Measurements from ENCODE around the gene DIAPH3.

The DIAPH3 gene

DNA sequence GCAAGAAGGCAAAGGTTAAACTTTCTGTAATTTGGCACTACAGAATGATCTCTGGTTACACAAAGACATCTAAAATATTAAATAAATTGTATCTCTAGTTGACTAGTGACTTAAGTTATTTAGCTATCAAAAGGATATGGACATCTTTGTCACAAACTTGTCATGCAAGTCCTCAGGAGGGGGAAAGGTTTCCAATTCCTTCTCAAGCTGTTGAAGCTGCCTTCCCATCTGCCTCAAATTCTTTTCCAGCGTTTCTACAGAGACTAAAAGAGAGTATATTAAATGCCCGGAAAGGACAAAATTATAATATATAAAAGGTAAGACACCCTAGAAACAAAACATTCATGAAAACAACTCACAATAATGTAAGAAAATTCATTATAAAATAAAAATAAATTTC is 324.5 kb downstream of the DIAPH3 start:
- H3K27me3 Mint-ChIP-seq: no peaks in the 10 kb centered on the region
- H3K36me3 Mint-ChIP-seq: no peaks in the 10 kb centered on the region
- no peaks in the 10 kb centered on the region for H3K4me1 Mint-ChIP-seq (ENCODE audit: low read depth)
- H3K27ac Mint-ChIP-seq: no peak overlapping the region
- H3K9me3 Mint-ChIP-seq (ENCODE audit: low read depth): no peaks in the 10 kb centered on the region
- H3K4me3 Mint-ChIP-seq: no peak overlapping the region

DNA sequence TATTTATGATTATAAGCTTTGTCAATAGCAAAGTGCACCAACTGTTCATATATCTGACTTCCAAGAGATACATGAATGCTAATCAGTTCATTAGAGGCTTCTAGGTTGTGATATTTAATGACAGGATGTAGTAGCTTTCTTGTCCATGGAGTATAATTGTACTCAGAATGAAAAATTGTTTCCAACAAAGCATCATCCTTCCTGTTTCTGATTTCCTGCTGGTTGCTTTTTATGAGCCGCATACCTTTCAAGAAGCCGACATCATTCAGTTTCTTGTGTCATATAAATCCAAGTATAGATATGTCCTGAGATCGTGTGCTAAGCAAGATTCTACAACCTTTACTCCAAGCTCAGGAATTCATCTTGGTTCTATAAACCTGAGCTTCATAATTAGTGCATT is 326.6 kb downstream of the DIAPH3 start:
- H3K9me3 Mint-ChIP-seq (ENCODE audit: low read depth): no peaks in the 10 kb centered on the region
- no peaks in the 10 kb centered on the region for H3K27me3 Mint-ChIP-seq
- no peak overlapping the region for H3K27ac Mint-ChIP-seq
- no peak overlapping the region for H3K4me3 Mint-ChIP-seq
- no peaks in the 10 kb centered on the region for H3K36me3 Mint-ChIP-seq
- H3K4me1 Mint-ChIP-seq (ENCODE audit: low read depth): no peaks in the 10 kb centered on the region

DNA sequence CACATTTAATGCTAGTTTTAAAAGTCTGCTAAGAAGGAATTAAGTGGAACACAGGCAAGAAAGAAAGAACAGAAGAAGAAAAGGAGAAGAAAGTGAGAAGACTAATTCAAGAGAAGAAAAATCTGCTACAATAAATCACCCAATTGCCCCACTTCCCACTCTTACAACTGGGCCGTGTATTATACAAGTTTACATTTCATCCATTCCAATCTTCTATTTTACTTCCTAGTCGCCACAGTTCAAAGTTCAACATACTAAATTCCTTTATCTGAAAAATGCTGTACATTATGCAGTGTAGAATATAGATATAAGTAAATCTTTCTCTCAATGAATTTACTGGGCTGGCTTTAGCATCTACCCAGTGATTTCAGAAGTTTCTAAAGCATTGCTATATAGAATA is 328.2 kb downstream of the DIAPH3 start:
- Mint-ChIP-seq H3K4me1 (ENCODE audit: low read depth) (no peaks in the 10 kb centered on the region), H3K9me3 (ENCODE audit: low read depth) (no peaks in the 10 kb centered on the region), H3K27me3 (no peaks in the 10 kb centered on the region), H3K27ac (no peak overlapping the region), H3K4me3 (no peak overlapping the region), H3K36me3 (no peaks in the 10 kb centered on the region)

DNA sequence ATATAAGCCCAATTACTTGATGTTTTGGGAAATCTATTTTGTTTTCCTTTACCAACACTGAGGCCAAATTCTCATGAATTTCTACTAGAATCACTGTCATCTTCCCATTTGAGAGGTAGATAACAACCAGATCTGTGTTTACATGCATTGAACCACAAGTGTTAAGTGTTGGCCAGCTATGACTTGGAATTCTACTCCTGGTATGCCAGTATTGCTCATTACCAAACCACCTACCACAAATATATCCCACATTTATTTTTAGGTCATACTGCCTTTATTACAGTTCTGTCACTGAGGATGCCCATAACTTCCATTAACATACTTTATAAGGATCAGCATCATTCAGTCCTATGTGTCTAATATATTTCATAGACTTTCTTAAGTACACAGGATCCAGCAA is 328.9 kb downstream of the DIAPH3 start:
- H3K27ac Mint-ChIP-seq: no peak overlapping the region

DNA sequence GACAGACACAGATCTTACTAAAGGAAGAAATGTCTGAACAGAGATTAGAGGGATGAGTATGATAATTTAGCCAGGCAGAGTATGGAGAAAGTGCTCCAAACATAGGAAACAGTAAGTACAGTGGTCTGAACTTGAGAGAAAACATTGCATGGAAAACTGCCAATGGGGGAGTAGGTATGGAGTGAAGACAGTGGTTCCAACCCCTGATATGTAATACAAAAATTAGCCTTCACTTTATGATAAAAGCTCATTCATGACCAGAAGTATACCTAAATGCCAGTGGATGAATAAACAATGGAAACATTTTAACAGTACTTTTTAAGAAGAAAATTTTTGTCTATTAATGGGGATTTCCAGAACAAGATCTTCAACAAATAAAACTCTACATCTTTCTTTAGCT is 334.0 kb downstream of the DIAPH3 start:
- H3K4me3 Mint-ChIP-seq: no peak overlapping the region
- no peaks in the 10 kb centered on the region for H3K27me3 Mint-ChIP-seq
- no peak overlapping the region for H3K27ac Mint-ChIP-seq
- H3K4me1 Mint-ChIP-seq (ENCODE audit: low read depth): no peaks in the 10 kb centered on the region
- H3K9me3 Mint-ChIP-seq (ENCODE audit: low read depth): no peaks in the 10 kb centered on the region
- H3K36me3 Mint-ChIP-seq: no peaks in the 10 kb centered on the region

More for the DNA sequence above, 328.9 kb downstream of the DIAPH3 start:
- Mint-ChIP-seq H3K4me1 (ENCODE audit: low read depth) (no peaks in the 10 kb centered on the region), H3K4me3 (no peak overlapping the region), H3K27me3 (no peaks in the 10 kb centered on the region), H3K36me3 (no peaks in the 10 kb centered on the region), H3K9me3 (ENCODE audit: low read depth) (no peaks in the 10 kb centered on the region)

DNA sequence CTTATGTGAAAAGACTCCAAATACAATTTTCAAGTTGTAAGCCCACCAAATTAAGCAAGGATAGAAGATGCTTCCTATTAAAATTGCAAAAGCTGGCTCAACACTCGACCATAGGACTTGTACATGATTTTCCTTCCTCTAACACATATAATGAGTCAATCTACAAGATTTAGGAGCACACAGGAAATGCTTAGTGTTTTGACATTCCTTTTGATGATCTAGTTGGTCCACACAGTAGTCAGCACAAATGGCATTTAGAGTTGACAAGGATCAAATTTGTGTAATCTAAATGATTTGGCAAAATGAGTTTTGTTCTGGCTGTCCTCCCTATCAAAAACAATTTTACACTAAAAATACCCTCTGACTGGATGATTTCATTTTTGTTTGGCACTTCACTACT is 340.2 kb downstream of the DIAPH3 start:
- no peaks in the 10 kb centered on the region for H3K36me3 Mint-ChIP-seq
- H3K4me3 Mint-ChIP-seq: no peak overlapping the region
- no peaks in the 10 kb centered on the region for H3K4me1 Mint-ChIP-seq (ENCODE audit: low read depth)
- H3K27ac Mint-ChIP-seq: no peak overlapping the region
- H3K9me3 Mint-ChIP-seq (ENCODE audit: low read depth): no peaks in the 10 kb centered on the region
- H3K27me3 Mint-ChIP-seq: peaks cover 1% of the 10 kb centered on the region

DNA sequence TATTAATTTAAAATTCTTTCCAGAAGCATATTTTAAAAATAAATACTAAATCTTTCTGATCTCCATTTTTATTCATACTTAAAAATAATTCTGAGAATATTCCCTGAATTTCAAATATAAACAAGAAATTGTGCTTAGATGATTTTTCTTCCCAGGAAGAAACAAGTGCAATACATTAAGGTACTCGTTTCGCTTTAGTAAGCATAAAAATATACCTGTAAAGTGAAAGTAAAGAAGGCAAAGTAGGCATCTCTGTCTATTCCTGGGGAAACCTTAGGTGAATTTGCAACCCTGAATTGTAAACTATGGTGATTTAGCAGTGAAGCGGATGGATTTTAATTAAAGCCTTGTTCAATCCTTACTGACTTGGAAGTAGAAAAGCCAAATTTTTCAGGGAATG is 354.2 kb downstream of the DIAPH3 start:
- Mint-ChIP-seq H3K27me3 (no peaks in the 10 kb centered on the region), H3K4me1 (ENCODE audit: low read depth) (no peaks in the 10 kb centered on the region), H3K9me3 (ENCODE audit: low read depth) (no peaks in the 10 kb centered on the region), H3K27ac (no peak overlapping the region), H3K36me3 (no peaks in the 10 kb centered on the region), H3K4me3 (no peak overlapping the region)

DNA sequence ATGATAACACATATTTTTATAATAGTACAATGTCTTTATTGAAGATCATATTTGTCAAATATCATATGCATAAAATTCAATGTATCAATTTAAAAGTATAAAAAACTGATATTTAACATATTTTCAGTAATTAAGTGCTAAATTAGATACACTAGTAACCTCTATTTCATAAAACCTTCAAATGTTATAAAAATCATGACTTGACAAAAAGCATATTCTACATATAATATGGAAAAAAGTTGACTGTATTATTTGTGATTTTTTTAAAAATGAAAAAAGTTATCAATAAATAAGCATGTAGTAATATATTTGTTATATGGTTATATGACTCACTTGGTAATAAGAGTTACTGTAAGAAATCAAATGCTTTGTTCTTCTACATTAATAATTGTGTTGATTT is 356.9 kb downstream of the DIAPH3 start:
- H3K27me3 Mint-ChIP-seq: no peaks in the 10 kb centered on the region

DNA sequence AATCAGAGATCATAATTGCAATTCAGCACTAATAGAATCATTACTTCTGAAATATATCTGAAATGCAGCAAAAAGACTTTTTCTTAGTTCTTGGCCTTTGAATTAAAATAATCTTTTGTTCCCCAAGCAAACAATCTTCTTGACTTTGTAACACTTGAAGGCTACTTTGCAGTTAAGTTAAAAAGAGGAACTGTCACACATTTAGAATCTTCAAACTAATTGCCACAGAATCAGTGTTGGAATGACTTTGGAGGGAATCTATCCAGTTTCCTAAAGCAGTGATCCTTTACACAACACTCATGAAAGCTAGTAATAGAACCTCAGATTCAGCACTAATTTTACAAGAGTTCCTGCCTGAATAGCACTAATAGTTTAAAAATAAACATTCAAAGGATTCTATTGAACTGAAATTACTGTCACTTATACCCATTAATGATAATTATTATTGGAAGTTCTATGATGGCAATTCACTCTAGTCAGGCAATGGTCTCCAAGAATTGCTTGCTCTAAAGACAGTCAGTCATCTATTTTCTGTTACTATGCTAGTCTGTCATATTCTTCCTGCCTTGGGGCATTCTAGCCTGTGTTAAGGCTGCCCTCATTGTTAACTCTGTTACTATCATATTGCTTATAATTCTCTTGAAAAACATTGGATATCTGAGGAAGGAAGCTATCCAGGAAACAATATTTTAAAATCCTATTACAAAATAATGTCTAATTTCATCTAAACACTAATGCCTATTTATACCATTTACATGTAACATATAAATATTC is 362.4 kb downstream of the DIAPH3 start:
- no peaks in the 10 kb centered on the region for H3K4me1 Mint-ChIP-seq (ENCODE audit: low read depth)
- no peaks in the 10 kb centered on the region for H3K36me3 Mint-ChIP-seq
- H3K27ac Mint-ChIP-seq: no peak overlapping the region
- no peaks in the 10 kb centered on the region for H3K9me3 Mint-ChIP-seq (ENCODE audit: low read depth)
- no peak overlapping the region for H3K4me3 Mint-ChIP-seq
- H3K27me3 Mint-ChIP-seq: no peaks in the 10 kb centered on the region

More for the DNA sequence above, 356.9 kb downstream of the DIAPH3 start:
- Mint-ChIP-seq H3K9me3 (ENCODE audit: low read depth) (no peaks in the 10 kb centered on the region), H3K36me3 (no peaks in the 10 kb centered on the region), H3K27ac (no peak overlapping the region), H3K4me1 (ENCODE audit: low read depth) (no peaks in the 10 kb centered on the region), H3K4me3 (no peak overlapping the region)

DNA sequence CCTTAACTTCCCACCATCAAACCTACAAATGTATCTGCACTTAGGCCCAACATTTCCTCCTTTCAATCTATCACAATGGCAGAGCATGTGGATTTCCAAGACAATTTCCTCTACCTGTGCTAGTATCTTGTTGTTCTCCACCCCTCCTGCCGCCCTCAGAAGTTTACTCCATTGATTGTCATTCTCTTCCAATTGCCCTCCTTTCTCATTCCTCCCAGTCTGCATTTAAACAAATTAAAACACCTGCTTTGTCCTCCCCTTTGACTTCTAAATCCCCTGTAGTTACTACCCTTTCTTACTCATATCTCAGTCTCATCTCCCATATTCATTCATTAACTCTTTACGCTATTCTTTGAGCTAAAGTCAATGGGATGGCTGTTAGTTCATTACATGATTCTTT is 370.6 kb downstream of the DIAPH3 start:
- no peaks in the 10 kb centered on the region for H3K4me1 Mint-ChIP-seq (ENCODE audit: low read depth)
- H3K9me3 Mint-ChIP-seq (ENCODE audit: low read depth): no peaks in the 10 kb centered on the region
- H3K4me3 Mint-ChIP-seq: no peak overlapping the region
- H3K27me3 Mint-ChIP-seq: no peaks in the 10 kb centered on the region
- no peak overlapping the region for H3K27ac Mint-ChIP-seq
- no peaks in the 10 kb centered on the region for H3K36me3 Mint-ChIP-seq

DNA sequence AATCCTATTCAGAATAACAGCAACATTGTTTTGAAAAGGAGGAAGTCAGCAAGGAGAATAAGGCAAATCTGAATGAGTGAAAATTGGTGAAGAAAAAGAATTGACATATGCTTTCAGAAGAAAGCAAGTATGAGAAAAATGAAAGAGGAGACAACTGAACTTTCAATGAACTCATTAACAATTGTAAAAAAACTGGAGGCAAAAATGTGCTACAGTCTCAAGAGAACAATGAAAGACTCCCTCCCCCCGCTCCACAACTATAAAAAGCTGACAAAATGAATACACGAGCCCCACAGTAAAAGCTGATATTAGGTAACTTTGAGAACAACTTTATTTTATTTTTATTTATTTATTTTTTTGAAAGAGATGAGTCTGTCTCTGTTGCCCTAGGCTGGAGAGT is 373.1 kb downstream of the DIAPH3 start:
- no peaks in the 10 kb centered on the region for H3K4me1 Mint-ChIP-seq (ENCODE audit: low read depth)
- H3K4me3 Mint-ChIP-seq: no peak overlapping the region
- H3K27me3 Mint-ChIP-seq: no peaks in the 10 kb centered on the region
- no peak overlapping the region for H3K27ac Mint-ChIP-seq
- H3K36me3 Mint-ChIP-seq: no peaks in the 10 kb centered on the region
- no peaks in the 10 kb centered on the region for H3K9me3 Mint-ChIP-seq (ENCODE audit: low read depth)

DNA sequence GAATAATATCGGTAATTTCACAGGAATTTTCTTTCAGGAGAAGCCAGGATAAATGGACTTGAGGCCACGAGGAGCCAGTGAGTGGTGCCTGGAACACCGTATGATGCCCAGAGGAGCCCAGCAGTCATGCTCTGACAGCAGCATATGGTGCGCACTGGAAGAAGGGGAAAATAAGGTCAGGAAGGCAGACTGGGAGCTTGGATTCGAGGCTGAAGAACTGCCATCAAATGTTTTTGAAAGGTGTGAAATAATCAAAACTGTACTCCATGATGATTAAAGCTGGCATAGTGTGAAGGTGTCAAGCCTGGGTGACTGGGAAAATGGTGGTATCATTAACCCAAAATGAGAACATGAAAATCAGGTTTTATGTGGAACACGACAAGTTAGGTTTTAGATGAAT is 374.2 kb downstream of the DIAPH3 start:
- Mint-ChIP-seq H3K9me3 (ENCODE audit: low read depth) (no peaks in the 10 kb centered on the region), H3K27ac (no peak overlapping the region), H3K4me3 (no peak overlapping the region), H3K27me3 (no peaks in the 10 kb centered on the region), H3K36me3 (no peaks in the 10 kb centered on the region), H3K4me1 (ENCODE audit: low read depth) (no peaks in the 10 kb centered on the region)

DNA sequence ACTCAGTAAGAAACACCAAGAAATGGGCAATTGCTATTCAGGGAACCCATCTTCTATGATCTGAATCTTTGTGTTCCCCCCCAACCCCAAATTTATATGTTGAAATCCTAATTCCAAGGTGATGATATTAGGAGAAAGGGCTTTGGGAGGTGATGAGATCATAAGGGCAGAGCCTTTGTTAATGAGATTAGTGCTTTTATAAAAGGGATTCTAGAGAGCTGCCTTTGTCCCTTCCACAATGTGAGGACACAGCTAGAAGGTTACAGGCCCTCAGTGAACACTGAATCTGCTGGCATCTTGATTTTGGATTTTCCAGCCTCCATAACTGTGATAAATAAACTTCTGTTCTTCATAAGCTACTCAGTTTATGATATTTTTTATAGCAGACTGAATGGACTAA is 376.0 kb downstream of the DIAPH3 start:
- Mint-ChIP-seq H3K36me3 (no peaks in the 10 kb centered on the region), H3K9me3 (ENCODE audit: low read depth) (no peaks in the 10 kb centered on the region), H3K4me3 (no peak overlapping the region), H3K27me3 (peaks cover under 1% of the 10 kb centered on the region), H3K4me1 (ENCODE audit: low read depth) (no peaks in the 10 kb centered on the region), H3K27ac (no peak overlapping the region)

DNA sequence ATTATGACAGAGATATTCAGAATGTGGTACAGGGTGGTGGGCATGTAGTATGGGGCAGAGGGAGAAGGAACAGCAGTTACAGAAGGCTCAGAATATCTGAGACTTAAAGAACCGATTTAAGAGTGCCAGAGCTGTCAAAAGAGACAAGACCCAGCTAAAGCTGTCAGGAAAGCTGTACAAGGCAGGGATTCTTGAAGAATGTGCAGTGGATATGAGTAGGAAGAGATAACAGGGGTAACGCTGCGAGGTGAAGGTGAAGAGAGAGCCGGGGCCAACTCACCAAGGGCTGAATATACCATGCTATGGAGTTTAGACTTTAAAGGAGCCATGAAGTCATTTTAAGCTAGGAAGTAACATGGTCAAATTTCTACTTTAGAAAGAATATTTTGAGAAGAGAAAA is 381.0 kb downstream of the DIAPH3 start:
- no peaks in the 10 kb centered on the region for H3K36me3 Mint-ChIP-seq
- peaks cover 2% of the 10 kb centered on the region for H3K27me3 Mint-ChIP-seq
- H3K27ac Mint-ChIP-seq: no peak overlapping the region
- no peaks in the 10 kb centered on the region for H3K9me3 Mint-ChIP-seq (ENCODE audit: low read depth)
- no peaks in the 10 kb centered on the region for H3K4me1 Mint-ChIP-seq (ENCODE audit: low read depth)
- H3K4me3 Mint-ChIP-seq: no peak overlapping the region

DNA sequence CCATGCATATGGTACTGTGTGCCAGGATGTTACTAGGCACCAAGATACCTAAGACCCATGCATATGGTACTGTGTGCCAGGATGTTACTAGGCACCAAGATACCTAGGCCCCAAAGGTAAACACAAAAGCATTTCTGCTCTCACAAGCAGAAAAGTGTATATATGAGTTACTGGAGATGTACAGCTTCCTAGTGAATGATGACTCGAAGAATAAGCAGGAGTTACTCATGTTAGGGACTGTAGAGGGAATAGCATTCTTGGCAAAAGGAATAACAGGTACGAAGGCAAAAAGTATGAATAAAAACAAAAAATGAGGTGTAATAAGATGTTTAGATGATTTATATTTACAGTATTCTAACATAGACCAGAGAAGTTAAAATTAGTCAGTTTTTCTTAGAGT is 383.7 kb downstream of the DIAPH3 start:
- H3K27ac Mint-ChIP-seq: no peak overlapping the region
- no peaks in the 10 kb centered on the region for H3K4me1 Mint-ChIP-seq (ENCODE audit: low read depth)
- H3K4me3 Mint-ChIP-seq: no peak overlapping the region
- no peaks in the 10 kb centered on the region for H3K36me3 Mint-ChIP-seq
- peaks cover 2% of the 10 kb centered on the region for H3K27me3 Mint-ChIP-seq
- no peaks in the 10 kb centered on the region for H3K9me3 Mint-ChIP-seq (ENCODE audit: low read depth)

DNA sequence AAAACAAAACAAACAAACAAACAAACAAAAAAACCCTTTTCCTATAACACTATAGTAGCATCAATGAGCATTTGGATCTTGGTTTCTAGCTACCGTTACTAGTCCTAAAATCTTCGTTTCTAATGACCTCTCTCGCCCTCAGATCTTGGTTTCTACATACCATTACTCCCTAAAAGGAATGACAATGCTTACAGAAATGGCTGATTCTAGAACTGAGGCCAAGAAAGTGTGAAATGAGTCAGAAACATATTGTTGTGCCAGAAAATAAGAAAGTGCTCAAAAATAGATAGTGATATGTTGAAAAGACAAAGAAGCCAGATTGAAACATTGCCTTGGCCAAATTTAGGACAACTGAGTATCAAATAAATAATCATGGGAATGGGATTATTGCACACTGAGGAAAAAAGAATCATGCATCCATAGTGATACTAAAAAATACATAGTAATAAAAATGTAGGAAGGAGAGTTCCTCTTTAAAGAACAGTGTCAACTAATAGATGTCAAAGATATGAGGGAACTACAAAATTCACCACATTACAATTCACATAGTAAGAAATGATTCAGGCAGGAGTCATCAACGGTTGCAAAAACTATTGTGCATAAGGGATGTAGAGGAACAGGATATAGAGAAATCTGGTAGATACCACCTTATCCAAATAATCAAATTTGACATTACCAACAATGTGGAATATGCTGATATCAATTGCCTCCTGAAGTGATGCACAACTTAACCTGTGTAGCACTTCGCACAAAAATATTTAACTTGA is 386.6 kb downstream of the DIAPH3 start:
- Mint-ChIP-seq H3K27ac (no peak overlapping the region), H3K9me3 (ENCODE audit: low read depth) (no peaks in the 10 kb centered on the region)

More for the DNA sequence above, 386.6 kb downstream of the DIAPH3 start:
- no peaks in the 10 kb centered on the region for H3K36me3 Mint-ChIP-seq
- H3K27me3 Mint-ChIP-seq: no peaks in the 10 kb centered on the region
- H3K4me3 Mint-ChIP-seq: no peak overlapping the region
- H3K4me1 Mint-ChIP-seq (ENCODE audit: low read depth): no peaks in the 10 kb centered on the region
